Neuronal stem cell (in vitro differentiated cells): ENCODE data around the gene REL. TPM values are rescaled to one million over a fixed set of nuclear protein-coding genes. Genes with fewer than 3 reads are reported as not detected.

Experiments
- small RNA-seq: library from polyadenylated mRNA; stranded (forward); fragments of <200 nt; extraction: miRNeasy Mini kit (QIAGEN cat#:217004); gene quantifications from one replicate; pipeline ENCODE3, GENCODE V24; 2013; ENCODE audit not compliant: insufficient read depth

Gene REL

Small RNA genes lying within 50 kb of the gene (small RNA-seq; reads per million reads assigned to genes)
- gene RN7SL632P: not detected
- not detected for gene RNU4-51P
